PC-3 (cell line): ENCODE data around the gene PDS5A.

Experiments
- EZH2 ChIP-seq: fragments of 300-600 bp; sonication (generic); IDR thresholded peaks from one replicate; pipeline ENCODE4 v1.6.1; 2017; ENCODE audit warnings: antibody characterized with exemption, mild to moderate bottlenecking, low read length; ENCODE audit not compliant: unreplicated experiment
- EZH2phosphoT487 ChIP-seq: fragments of 300-600 bp; sonication (generic); IDR thresholded peaks from 2 replicates; pipeline ENCODE4 v1.6.1; 2018; ENCODE audit warnings: mild to moderate bottlenecking, antibody characterized with exemption, low read length, borderline replicate concordance

- TF ChIP-seq EZH2 = no peak
- TF ChIP-seq EZH2phosphoT487 = no peak
Observed at GRCh38 chr4:39924014-39924413, 53.7 kb downstream of the PDS5A start.
